Neutrophil (primary cell): Measurements from ENCODE around the gene LRRC4C.

Experiments
- H3K27ac ChIP-seq: fragments of 200-600 bp; sonication (generic); 2 replicates; pipeline ENCODE4 v1.5.1; 2016; ENCODE audit warnings: mild to moderate bottlenecking, moderate library complexity
- H3K27me3 ChIP-seq: fragments of 200-600 bp; sonication (generic); 2 replicates; pipeline ENCODE4 v1.6.0; 2016; ENCODE audit warnings: mild to moderate bottlenecking
- H3K36me3 ChIP-seq: fragments of 200-600 bp; sonication (generic); 2 replicates; pipeline ENCODE4 v1.5.1; 2017
- H3K4me1 ChIP-seq, 2 experiments: fragments of 200-600 bp in 1 of 2; sonication (generic) in 1 of 2; 1 replicate in 1 of 2; 2 replicates in 1 of 2; pipeline versions ENCODE4 v1.5.1 to v1.6.1; 2013 to 2016; ENCODE audit warnings: low read depth in 1 of 2, low read length in 1 of 2, mild to moderate bottlenecking in 1 of 2, moderate library complexity in 1 of 2; ENCODE audit not compliant: control insufficient read depth in 1 of 2, insufficient read depth in 1 of 2
- H3K4me3 ChIP-seq, 2 experiments: fragments of 200-600 bp in 1 of 2; sonication (generic) in 1 of 2; 1 replicate in 1 of 2; 2 replicates in 1 of 2; pipeline ENCODE4 v1.5.1; 2013 to 2016; ENCODE audit warnings: low read depth in 1 of 2, low read length in 1 of 2, mild to moderate bottlenecking in 1 of 2, moderate library complexity in 1 of 2
- H3K9me3 ChIP-seq: fragments of 200-600 bp; sonication (generic); 2 replicates; pipeline ENCODE4 v1.5.1; 2016
- CTCF ChIP-seq: fragments of 200-600 bp; sonication (generic); IDR thresholded peaks from 2 replicates; pipeline ENCODE4 v1.5.1; 2016; ENCODE audit warnings: antibody characterized with exemption

Gene LRRC4C

GRCh38 chr11:41392596-41392995, 66.9 kb downstream of the LRRC4C start:
- no peaks in the 10 kb centered on the region for H3K27me3 ChIP-seq
- H3K36me3 ChIP-seq: no peaks in the 10 kb centered on the region
- H3K9me3 ChIP-seq: no peaks in the 10 kb centered on the region
- no peaks in the 10 kb centered on the region for H3K4me1 ChIP-seq
- no peak for TF ChIP-seq CTCF
- no peak overlapping the region for H3K4me3 ChIP-seq
- no peak overlapping the region for H3K27ac ChIP-seq

DNA sequence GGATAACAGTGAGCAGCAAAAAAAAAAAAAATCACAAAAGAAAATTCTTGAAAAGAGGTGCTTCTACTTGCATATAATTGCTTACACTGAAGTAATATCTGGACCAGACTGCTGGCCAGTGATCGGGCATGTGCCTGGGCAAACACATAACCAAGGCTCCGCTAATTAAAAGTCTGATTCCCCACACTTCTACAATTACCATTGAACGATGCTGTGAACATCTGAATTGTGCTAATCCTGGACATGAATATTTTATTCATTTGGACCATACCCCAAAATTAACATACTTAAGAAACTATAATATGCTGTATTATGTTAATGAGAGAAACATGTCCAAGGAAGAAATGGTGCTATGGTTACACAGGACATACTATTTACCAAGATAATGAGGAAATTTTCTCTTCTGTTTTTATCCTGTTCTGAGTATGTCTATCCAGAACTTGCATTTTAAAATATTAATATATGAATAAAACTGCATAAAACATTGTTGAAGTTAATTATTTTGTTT, 69.8 kb downstream of the LRRC4C start:
- no peaks in the 10 kb centered on the region for H3K4me1 ChIP-seq
- no peak for TF ChIP-seq CTCF
- no peak overlapping the region for H3K4me3 ChIP-seq
- no peaks in the 10 kb centered on the region for H3K36me3 ChIP-seq
- H3K27me3 ChIP-seq: no peaks in the 10 kb centered on the region
- H3K9me3 ChIP-seq: no peaks in the 10 kb centered on the region
- no peak overlapping the region for H3K27ac ChIP-seq

- H3K36me3 ChIP-seq: no peaks in the 10 kb centered on the region
- no peaks in the 10 kb centered on the region for H3K27me3 ChIP-seq
- no peak overlapping the region for H3K27ac ChIP-seq
- H3K4me3 ChIP-seq: no peak overlapping the region
- TF ChIP-seq CTCF: no peak
- H3K9me3 ChIP-seq: no peaks in the 10 kb centered on the region
- no peaks in the 10 kb centered on the region for H3K4me1 ChIP-seq
Observed at GRCh38 chr11:41384329-41384728, 75.1 kb downstream of the LRRC4C start.

GRCh38 chr11:41383768-41384167, 75.7 kb downstream of the LRRC4C start:
- H3K9me3 ChIP-seq: no peaks in the 10 kb centered on the region
- TF ChIP-seq CTCF: no peak
- H3K36me3 ChIP-seq: no peaks in the 10 kb centered on the region
- no peaks in the 10 kb centered on the region for H3K27me3 ChIP-seq
- no peak overlapping the region for H3K27ac ChIP-seq
- H3K4me1 ChIP-seq: no peaks in the 10 kb centered on the region
- no peak overlapping the region for H3K4me3 ChIP-seq

GRCh38 chr11:41382927-41383326, 76.5 kb downstream of the LRRC4C start:
- Histone ChIP-seq H3K4me3 (no peak overlapping the region), H3K36me3 (no peaks in the 10 kb centered on the region), H3K4me1 (no peaks in the 10 kb centered on the region), H3K9me3 (no peaks in the 10 kb centered on the region), H3K27me3 (no peaks in the 10 kb centered on the region), H3K27ac (no peak overlapping the region)
- TF ChIP-seq CTCF: no peak

- H3K27ac ChIP-seq: no peak overlapping the region
- no peaks in the 10 kb centered on the region for H3K36me3 ChIP-seq
- no peak for TF ChIP-seq CTCF
- H3K4me3 ChIP-seq: no peak overlapping the region
- H3K9me3 ChIP-seq: no peaks in the 10 kb centered on the region
- H3K27me3 ChIP-seq: no peaks in the 10 kb centered on the region
- no peaks in the 10 kb centered on the region for H3K4me1 ChIP-seq
Observed at GRCh38 chr11:41379084-41379483, 80.4 kb downstream of the LRRC4C start.
